Calu3 (cell line): ENCODE measurements around the gene AP3B2. TPM values are rescaled to one million over a fixed set of nuclear protein-coding genes. Genes with fewer than 3 reads are reported as not detected.
"Not testable (repeated sequence)": the region's sequence is repeated elsewhere in the genome, so short reads cannot be mapped to it uniquely, and the experiment has no call there.

Experiments used
- BruUV-seq: library from RNA; stranded (reverse); fragments of 400-500 nt; replicated peaks from 2 replicates; lab custom pipeline; 2021; lab: Mats Ljungman, UMichigan
- CTCF ChIA-PET: fragments of 300-600 bp; sonication (Branson Sonifier 250); formaldehyde crosslinking; loops from one replicate; lab custom pipeline; 2022; ENCODE audit warnings: antibody characterized with exemption; lab: Charles Lee
- DNase-seq: peaks from one replicate; pipeline ENCODE4 v3.0.0; 2022
- H3K27ac Mint-ChIP-seq: one replicate; pipeline ENCODE4 v1.8.0; 2022; ENCODE audit warnings: mixed read lengths; ENCODE audit not compliant: unreplicated experiment
- H3K27me3 Mint-ChIP-seq: one replicate; pipeline ENCODE4 v1.8.0; 2022; ENCODE audit warnings: mixed read lengths; ENCODE audit not compliant: unreplicated experiment
- H3K36me3 Mint-ChIP-seq: one replicate; pipeline ENCODE4 v1.8.0; 2022; ENCODE audit warnings: mild to moderate bottlenecking, moderate library complexity, mixed read lengths; ENCODE audit not compliant: insufficient read depth, unreplicated experiment
- H3K4me1 Mint-ChIP-seq: one replicate; pipeline ENCODE4 v1.8.0; 2022; ENCODE audit warnings: mild to moderate bottlenecking, low read depth, mixed read lengths; ENCODE audit not compliant: unreplicated experiment
- H3K4me3 Mint-ChIP-seq: one replicate; pipeline ENCODE4 v1.8.0; 2022; ENCODE audit warnings: mild to moderate bottlenecking, low read depth, moderate library complexity, mixed read lengths; ENCODE audit not compliant: unreplicated experiment
- H3K9me3 Mint-ChIP-seq: one replicate; pipeline ENCODE4 v1.8.0; 2022; ENCODE audit warnings: low read depth, mixed read lengths; ENCODE audit not compliant: unreplicated experiment
- CTCF ChIP-seq: fragments of 200-600 bp; IDR thresholded peaks from one replicate; pipeline ENCODE4 v1.8.0; 2022; ENCODE audit warnings: antibody characterized with exemption; ENCODE audit not compliant: unreplicated experiment
- intact Hi-C: fragments of 100-400 bp; cut with micrococcal nuclease; formaldehyde crosslinking; loops from one replicate; pipeline ENCODE4 v1.10.0; 2022; ENCODE audit not compliant: unreplicated experiment
- total RNA-seq: library from RNA; stranded (reverse); gene quantifications from 2 replicates; pipeline ENCODE4 v1.2.3, GENCODE V29; 2022

AP3B2 gene
- total RNA-seq, 1 experiment from 2014 or later: 24.7 TPM

GRCh38 chr15:82647045-82647834, 62.4 kb downstream of the AP3B2 start, which contains the start of gene CPEB1:
TSS of gene CPEB1 (minus strand) at chr15:82647363. CDS start at chr15:82628459, 18,904 bp downstream.
- H3K9me3 Mint-ChIP-seq: no peaks in the 10 kb centered on the region
- H3K36me3 Mint-ChIP-seq: peaks cover 14% of the 10 kb centered on the region
- intact Hi-C loops: loop anchor here (5.0 kb wide), 1 partner anchor 160 kb away; the partner anchor contains the start of genes FSD2 and WHAMM
- BruUV-seq: no TSS peak
- peak within 1 kb of the TSS; percentile 59 for H3K4me3 Mint-ChIP-seq
- peaks cover 34% of the 10 kb centered on the region for H3K27me3 Mint-ChIP-seq
- DNase-seq: peak; percentile 62
- TF ChIP-seq CTCF: no peak
- H3K4me1 Mint-ChIP-seq: peaks cover 9% of the 10 kb centered on the region
- no peak within 1 kb of the TSS for H3K27ac Mint-ChIP-seq
- CTCF ChIA-PET: no interaction called here

- peak; percentile 12 for DNase-seq
- intact Hi-C loops: loop anchor here (5.0 kb wide), 1 partner anchor 161 kb away; the partner anchor contains the start of genes FSD2 and WHAMM
- Mint-ChIP-seq H3K4me1 (peaks cover 9% of the 10 kb centered on the region), H3K27me3 (peaks cover 29% of the 10 kb centered on the region), H3K36me3 (peaks cover 14% of the 10 kb centered on the region), H3K27ac (no peak overlapping the region), H3K9me3 (no peaks in the 10 kb centered on the region), H3K4me3 (peak overlapping the region; percentile 59)
- TF ChIP-seq CTCF: no peak
- BruUV-seq: no TSS peak
- CTCF ChIA-PET: no interaction called here
Observed at GRCh38 chr15:82646250-82647044, 63.2 kb downstream of the AP3B2 start.

- not testable (repeated sequence) for BruUV-seq
Observed at GRCh38 chr15:82644967-82645852, 64.5 kb downstream of the AP3B2 start.

GRCh38 chr15:82643992-82644391, 65.7 kb downstream of the AP3B2 start:
- H3K27me3 Mint-ChIP-seq: peaks cover 42% of the 10 kb centered on the region
- H3K9me3 Mint-ChIP-seq: no peaks in the 10 kb centered on the region
- H3K4me1 Mint-ChIP-seq: peaks cover 9% of the 10 kb centered on the region
- no TSS peak for BruUV-seq
- H3K4me3 Mint-ChIP-seq: no peak overlapping the region
- TF ChIP-seq CTCF: no peak
- no peak for DNase-seq
- peaks cover 14% of the 10 kb centered on the region for H3K36me3 Mint-ChIP-seq
- H3K27ac Mint-ChIP-seq: no peak overlapping the region
- intact Hi-C loops: no loop called here
- CTCF ChIA-PET: interaction anchor here (0.9 kb wide), 1 partner anchor 68 kb away, joined by 3 read pairs; no protein-coding TSS in a partner anchor

More at GRCh38 chr15:82644967-82645852, 64.5 kb downstream of the AP3B2 start:
- CTCF ChIA-PET, H3K4me1 Mint-ChIP-seq, H3K4me3 Mint-ChIP-seq, H3K27ac Mint-ChIP-seq, DNase-seq, H3K9me3 Mint-ChIP-seq: not testable (repeated sequence)
- intact Hi-C loops: loop anchor here (5.0 kb wide), 1 partner anchor 162 kb away; the partner anchor contains the start of genes FSD2 and WHAMM
- peaks cover 14% of the 10 kb centered on the region for H3K36me3 Mint-ChIP-seq
- peaks cover 40% of the 10 kb centered on the region for H3K27me3 Mint-ChIP-seq
